WTC11 (cell line): ENCODE measurements around the gene BMP8A. TPM values are rescaled to one million over a fixed set of nuclear protein-coding genes. Genes with fewer than 3 reads are reported as not detected.

ENCODE experiments used
- ATAC-seq: fragments of 200-7000 bp; cut with Tn5 transposase; 2 replicates; pipeline ENCODE4 v1.10.0; 2021; ENCODE audit warnings: mild to moderate bottlenecking, moderate library complexity
- CTCF ChIA-PET: fragments of 300-600 bp; sonication (Branson Sonifier 250); formaldehyde crosslinking; loops from one replicate; lab custom pipeline; 2021; ENCODE audit warnings: antibody characterized with exemption; lab: Charles Lee
- POLR2A ChIA-PET: fragments of 350-600 bp; sonication (Branson Sonifier 250); formaldehyde crosslinking; loops from one replicate; lab custom pipeline; 2021; ENCODE audit warnings: antibody characterized with exemption; lab: Charles Lee
- DNase-seq: peaks from one replicate; pipeline ENCODE4 v3.0.0; 2021; ENCODE audit warnings: low spot score
- H3K27ac Mint-ChIP-seq: 2 replicates; pipeline ENCODE4 v1.8.0; 2021; ENCODE audit warnings: mixed read lengths
- H3K27me3 Mint-ChIP-seq: 2 replicates; pipeline ENCODE4 v1.8.0; 2021; ENCODE audit warnings: low read depth, mild to moderate bottlenecking, moderate library complexity, mixed read lengths
- H3K36me3 Mint-ChIP-seq: 2 replicates; pipeline ENCODE4 v1.8.0; 2021; ENCODE audit warnings: mixed read lengths
- H3K4me1 Mint-ChIP-seq: 2 replicates; pipeline ENCODE4 v1.8.0; 2022; ENCODE audit warnings: mixed read lengths
- H3K4me3 Mint-ChIP-seq: 2 replicates; pipeline ENCODE4 v1.8.0; 2021; ENCODE audit warnings: mild to moderate bottlenecking, moderate library complexity, mixed read lengths
- H3K9me3 Mint-ChIP-seq: 2 replicates; pipeline ENCODE4 v1.8.0; 2021; ENCODE audit warnings: mixed read lengths
- ARID4B ChIP-seq: sonication (generic); formaldehyde crosslinking; IDR thresholded peaks from 2 replicates; pipeline ENCODE4 v1.8.0; 2023; ENCODE audit warnings: missing genetic modification reagents, mild to moderate bottlenecking, borderline replicate concordance
- ATF3 ChIP-seq: sonication (generic); formaldehyde crosslinking; conservative IDR thresholded peaks from 2 replicates; pipeline ENCODE4 v1.8.1; 2022; ENCODE audit warnings: mild to moderate bottlenecking, missing genetic modification reagents
- CDX4 ChIP-seq: fragments of 250-450 bp; sonication (Bioruptor Pico); IDR thresholded peaks from 2 replicates; pipeline ENCODE4 v1.9.0; 2021; ENCODE audit warnings: moderate library complexity, mild to moderate bottlenecking, inconsistent platforms, borderline replicate concordance
- CTCF ChIP-seq: fragments of 200-600 bp; IDR thresholded peaks from 2 replicates; pipeline ENCODE4 v1.8.0; 2022; ENCODE audit warnings: antibody characterized with exemption
- E2F5 ChIP-seq: sonication (generic); formaldehyde crosslinking; IDR thresholded peaks from 2 replicates; pipeline ENCODE4 v1.8.1; 2022; ENCODE audit warnings: mild to moderate bottlenecking, moderate library complexity, missing genetic modification reagents
- EMX1 ChIP-seq: fragments of 250-450 bp; sonication (Bioruptor Pico); IDR thresholded peaks from 2 replicates; pipeline ENCODE4 v1.8.0; 2021; ENCODE audit warnings: mild to moderate bottlenecking
- GRHL2 ChIP-seq: fragments of 250-450 bp; sonication (Bioruptor Pico); IDR thresholded peaks from 2 replicates; pipeline ENCODE4 v1.8.0; 2022; ENCODE audit warnings: mild to moderate bottlenecking, moderate library complexity; ENCODE audit not compliant: insufficient replicate concordance, severe bottlenecking
- NR1H2 ChIP-seq: sonication (generic); formaldehyde crosslinking; IDR thresholded peaks from 2 replicates; pipeline ENCODE4 v1.9.0; 2021; ENCODE audit warnings: mild to moderate bottlenecking, moderate library complexity, missing genetic modification reagents
- NR3C1 ChIP-seq: sonication (generic); formaldehyde crosslinking; conservative IDR thresholded peaks from 2 replicates; pipeline ENCODE4 v1.8.1; 2023; ENCODE audit warnings: low read depth, mild to moderate bottlenecking, missing genetic modification reagents
- OVOL2 ChIP-seq: fragments of 250-450 bp; sonication (Bioruptor Pico); IDR thresholded peaks from 2 replicates; pipeline ENCODE4 v1.9.0; 2021; ENCODE audit warnings: mild to moderate bottlenecking, borderline replicate concordance
- RELA ChIP-seq: sonication (generic); formaldehyde crosslinking; IDR thresholded peaks from 2 replicates; pipeline ENCODE4 v1.8.1; 2022; ENCODE audit warnings: missing genetic modification reagents, mild to moderate bottlenecking, borderline replicate concordance
- ZNF317 ChIP-seq: sonication (generic); formaldehyde crosslinking; IDR thresholded peaks from 2 replicates; pipeline ENCODE4 v1.8.1; 2023; ENCODE audit warnings: low read depth, mild to moderate bottlenecking, moderate library complexity, missing genetic modification reagents, borderline replicate concordance
- ZNF396 ChIP-seq: fragments of 250-450 bp; sonication (Bioruptor Pico); IDR thresholded peaks from 2 replicates; pipeline ENCODE4 v1.8.0; 2021; ENCODE audit warnings: mild to moderate bottlenecking, moderate library complexity, borderline replicate concordance
- ZNF416 ChIP-seq: fragments of 250-450 bp; sonication (Bioruptor Pico); IDR thresholded peaks from 2 replicates; pipeline ENCODE4 v1.9.0; 2021; ENCODE audit warnings: mild to moderate bottlenecking, inconsistent platforms
- ZNF423 ChIP-seq: fragments of 250-450 bp; sonication (Bioruptor Pico); IDR thresholded peaks from 2 replicates; pipeline ENCODE4 v2.1.2; 2022; ENCODE audit warnings: mild to moderate bottlenecking, moderate library complexity
- ZSCAN18 ChIP-seq: fragments of 250-450 bp; sonication (Bioruptor Pico); IDR thresholded peaks from 2 replicates; pipeline ENCODE4 v2.1.2; 2022; ENCODE audit warnings: mild to moderate bottlenecking, moderate library complexity
- total RNA-seq: library from RNA; stranded (reverse); gene quantifications from 3 replicates; pipeline ENCODE4 v1.2.3, GENCODE V29; 2021

BMP8A gene
- total RNA-seq, 1 experiment from 2014 or later, result 0.94 TPM

- Mint-ChIP-seq H3K4me3 (no peak overlapping the region), H3K36me3 (peaks cover 4% of the 10 kb centered on the region), H3K4me1 (no peaks in the 10 kb centered on the region), H3K9me3 (no peaks in the 10 kb centered on the region), H3K27me3 (no peaks in the 10 kb centered on the region), H3K27ac (peak overlapping the region; percentile 13; the same call in 1 of the 2 replicates)
- ATAC-seq, result peak; percentile 99
- CTCF ChIA-PET, result interaction anchor here (0.5 to 2.5 kb wide), 60 partner anchors 8 to 1042 kb away, joined by 3 to 38 read pairs (median 4); partner anchors contain the start of genes BMP8A, NT5C1A, PABPC4 and PPIE
- no peak for TF ChIP-seq ATF3 (CRISPR knock-in tag)
- TF ChIP-seq CTCF, result peak; percentile 89
- TF ChIP-seq OVOL2 (CRISPR knock-in tag), result no peak
- DNase-seq, result peak; percentile 72
- POLR2A ChIA-PET, result interaction anchor here (0.6 kb wide), 2 partner anchors 34 to 286 kb away, joined by 3 read pairs; no protein-coding TSS in a partner anchor
Measured at GRCh38 chr1:39539252-39539790, 47.9 kb downstream of the BMP8A start.

- no peak for ATAC-seq
- no peaks in the 10 kb centered on the region for H3K4me1 Mint-ChIP-seq
- TF ChIP-seq GRHL2 (CRISPR knock-in tag), result no peak
- no peak for TF ChIP-seq ZNF396 (CRISPR knock-in tag)
- no peak for TF ChIP-seq ARID4B
- no peak for TF ChIP-seq ZNF416
- TF ChIP-seq RELA (CRISPR knock-in tag), result no peak
- no peak for TF ChIP-seq E2F5 (CRISPR knock-in tag)
- TF ChIP-seq EMX1 (CRISPR knock-in tag), result no peak
- TF ChIP-seq, all 79 proteins: peak for 0
- Mint-ChIP-seq H3K4me3 (no peak overlapping the region), H3K27me3 (no peaks in the 10 kb centered on the region), H3K36me3 (no peaks in the 10 kb centered on the region; the same call in 1 of the 2 replicates), H3K27ac (no peak overlapping the region), H3K9me3 (no peaks in the 10 kb centered on the region)
- no peak for DNase-seq
- CTCF ChIA-PET, result interaction anchor here (1.3 kb wide), 1 partner anchor 118 kb away, joined by 3 read pairs; no protein-coding TSS in a partner anchor
- POLR2A ChIA-PET, result no interaction called here
Measured at GRCh38 chr1:39540504-39541031, 49.1 kb downstream of the BMP8A start.

- Mint-ChIP-seq H3K4me3 (no peak overlapping the region), H3K27ac (no peak overlapping the region), H3K36me3 (no peaks in the 10 kb centered on the region; the same call in 1 of the 2 replicates)
- no peak for TF ChIP-seq RELA (CRISPR knock-in tag)
- no peak for TF ChIP-seq NR3C1 (CRISPR knock-in tag)
- no peak for TF ChIP-seq ZNF423 (CRISPR knock-in tag)
- TF ChIP-seq ZNF317 (CRISPR knock-in tag), result no peak
- no peak for TF ChIP-seq NR1H2 (CRISPR knock-in tag)
- no peak for TF ChIP-seq CDX4 (CRISPR knock-in tag)
- no peak for TF ChIP-seq ZSCAN18 (CRISPR knock-in tag)
- TF ChIP-seq, all 79 proteins: peak for 0
- ChIA-PET CTCF (interaction anchor here (1.8 kb wide), 1 partner anchor 115 kb away, joined by 4 read pairs; no protein-coding TSS in a partner anchor), POLR2A (no interaction called here)
- no peak for ATAC-seq
- no peaks in the 10 kb centered on the region for H3K4me1 Mint-ChIP-seq
- no peak for DNase-seq
- H3K9me3 Mint-ChIP-seq, result no peaks in the 10 kb centered on the region
- no peaks in the 10 kb centered on the region for H3K27me3 Mint-ChIP-seq
Measured at GRCh38 chr1:39542924-39543323, 51.5 kb downstream of the BMP8A start.
